Pancreas (tissue), 10 donors: ENCODE measurements around the gene SNRNP200. TPM values are rescaled to one million over a fixed set of nuclear protein-coding genes. Genes with fewer than 3 reads are reported as not detected.

ENCODE experiments used
- ATAC-seq, 4 donors: fragments of 200-7000 bp; cut with Tn5 transposase; one replicate each; pipeline versions ENCODE4 v1.8.0 to v1.9.1; 2020; ENCODE audit warnings: mild to moderate bottlenecking in 4 of 4, moderate library complexity in 4 of 4
- DNase-seq, 6 donors: peaks; one replicate each; pipeline ENCODE4 v3.0.0-alpha.2; 2020
- FAIRE-seq: peaks from 2 replicates; lab custom pipeline; 2012; peaks lifted over from hg19 to GRCh38; lab: Jason Lieb, UNC
- H3K27ac ChIP-seq, 4 donors: fragments of 200-600 bp; sonication (generic); 1 replicate in 3 of 4; 2 replicates in 1 of 4; pipeline versions ENCODE4 v1.5.0 to v1.8.0; 2020
- H3K27me3 ChIP-seq, 4 donors: fragments of 200-600 bp; one replicate each; pipeline ENCODE4 v1.8.0; 2021
- H3K36me3 ChIP-seq, 3 donors: fragments of 200-600 bp; sonication (generic) in 1 of 3; one replicate each; pipeline versions ENCODE4 v1.5.0 to v1.8.0; 2020 to 2021
- H3K4me1 ChIP-seq, 3 donors: fragments of 200-600 bp; one replicate each; pipeline ENCODE4 v1.8.0; 2021
- H3K4me3 ChIP-seq, 4 donors: fragments of 200-600 bp; sonication (generic) in 2 of 4; one replicate each; pipeline versions ENCODE4 v1.5.0 to v1.8.0; 2020 to 2021
- H3K9me3 ChIP-seq, 4 donors: fragments of 200-600 bp; one replicate each; pipeline ENCODE4 v1.8.0; 2021
- WGBS, 2 donors: extraction: QIAGEN DNeasy Blood & Tissue Kit; methylation state at CpG; one replicate each; pipeline ENCODE4 v1.1.7; 2013; 5-methylcytosine and 5-hydroxymethylcytosine counted together
- intact Hi-C, 3 donors: fragments of 100-400 bp; cut with DNase I; formaldehyde crosslinking; loops; one replicate each; pipeline versions ENCODE4 v1.11.1 to v1.14.2; 2022
- polyA plus RNA-seq, 2 donors: library from polyadenylated mRNA; stranded (reverse); fragments of 200-250 nt; gene quantifications; one replicate each; pipeline ENCODE4 v1.2.3, GENCODE V29; 2013
- total RNA-seq, 6 donors: library from RNA; stranded (reverse); fragmentation: NEBNext Ultra II Directional in 4 of 6; extraction: Animal tissue kit (Norgen Biotek cat#: 25700) in 4 of 6; gene quantifications; one replicate each; pipeline versions ENCODE4 v1.2.1 to v1.2.4, GENCODE V29; 2021 to 2023
- TF ChIP-seq, protein P1 (sequence below), 4 donors: fragments of 200-600 bp; sonication (generic) in 3 of 4; IDR thresholded peaks; one replicate each; pipeline versions ENCODE4 v1.5.0 to v1.8.0; 2021; ENCODE audit warnings: antibody characterized with exemption in 4 of 4
- donor health status: healthy with polysubstance abuse.
- donor health status: DM: no; HTN: no; CAD: no; lungs with moderate emphysema.
- donor health status: DM: no; HTN: no; CAD: no.
- donor health status: control.
- donor health status: control.
- donor health status: Bipolar disorder and iron deficiency.
- donor health status: DM: yes; HTN: yes; CAD: no.
- donor health status: DM: no; HTN: no; CAD: no.
- donor health status: DM: no; HTN: no; CAD: no.
- donor health status: DM: yes; HTN: yes; CAD: no.

The SNRNP200 gene
- total and polyA plus RNA-seq, 8 donors, result 42.1 to 87.7 (median 50.3) TPM

DNA sequence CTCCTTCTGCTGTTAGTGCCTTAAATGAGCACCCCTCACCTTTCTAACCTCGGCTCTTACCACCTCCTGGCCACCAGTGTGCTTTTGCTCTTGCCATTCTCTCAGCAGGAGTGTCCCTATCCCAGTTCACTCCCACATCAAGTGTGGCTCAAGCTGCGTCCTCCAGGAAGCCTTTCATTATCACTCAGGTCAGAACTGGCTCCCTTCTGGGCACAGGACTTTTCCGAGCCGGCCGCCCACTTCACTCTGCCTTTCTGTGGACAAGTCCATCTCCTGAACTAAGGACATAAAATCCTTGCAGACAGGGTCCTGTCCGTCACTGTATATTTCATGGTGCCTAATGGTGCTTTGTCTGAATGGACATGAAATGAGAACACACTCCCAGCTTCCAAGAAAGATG is 55.2 kb downstream of the SNRNP200 start:
- H3K9me3 ChIP-seq, result no peaks in the 10 kb centered on the region
- TF ChIP-seq, protein P1, sequence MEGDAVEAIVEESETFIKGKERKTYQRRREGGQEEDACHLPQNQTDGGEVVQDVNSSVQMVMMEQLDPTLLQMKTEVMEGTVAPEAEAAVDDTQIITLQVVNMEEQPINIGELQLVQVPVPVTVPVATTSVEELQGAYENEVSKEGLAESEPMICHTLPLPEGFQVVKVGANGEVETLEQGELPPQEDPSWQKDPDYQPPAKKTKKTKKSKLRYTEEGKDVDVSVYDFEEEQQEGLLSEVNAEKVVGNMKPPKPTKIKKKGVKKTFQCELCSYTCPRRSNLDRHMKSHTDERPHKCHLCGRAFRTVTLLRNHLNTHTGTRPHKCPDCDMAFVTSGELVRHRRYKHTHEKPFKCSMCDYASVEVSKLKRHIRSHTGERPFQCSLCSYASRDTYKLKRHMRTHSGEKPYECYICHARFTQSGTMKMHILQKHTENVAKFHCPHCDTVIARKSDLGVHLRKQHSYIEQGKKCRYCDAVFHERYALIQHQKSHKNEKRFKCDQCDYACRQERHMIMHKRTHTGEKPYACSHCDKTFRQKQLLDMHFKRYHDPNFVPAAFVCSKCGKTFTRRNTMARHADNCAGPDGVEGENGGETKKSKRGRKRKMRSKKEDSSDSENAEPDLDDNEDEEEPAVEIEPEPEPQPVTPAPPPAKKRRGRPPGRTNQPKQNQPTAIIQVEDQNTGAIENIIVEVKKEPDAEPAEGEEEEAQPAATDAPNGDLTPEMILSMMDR (IDR thresholded peaks at IDR 0.05), result no peak
- no peak for ATAC-seq
- no peak for FAIRE-seq
- 86 to 91% methylated on average over 6 of the region's 6 CpGs for WGBS, 2 donors
- no peaks in the 10 kb centered on the region for H3K27me3 ChIP-seq
- intact Hi-C loops, result no loop called here
- H3K4me1 ChIP-seq, result no peaks in the 10 kb centered on the region
- DNase-seq, result no peak
- no peak overlapping the region for H3K4me3 ChIP-seq
- H3K27ac ChIP-seq, result no peak overlapping the region
- peaks cover 0 to 33% (median 13%) of the 10 kb centered on the region in 3 donors for H3K36me3 ChIP-seq

DNA sequence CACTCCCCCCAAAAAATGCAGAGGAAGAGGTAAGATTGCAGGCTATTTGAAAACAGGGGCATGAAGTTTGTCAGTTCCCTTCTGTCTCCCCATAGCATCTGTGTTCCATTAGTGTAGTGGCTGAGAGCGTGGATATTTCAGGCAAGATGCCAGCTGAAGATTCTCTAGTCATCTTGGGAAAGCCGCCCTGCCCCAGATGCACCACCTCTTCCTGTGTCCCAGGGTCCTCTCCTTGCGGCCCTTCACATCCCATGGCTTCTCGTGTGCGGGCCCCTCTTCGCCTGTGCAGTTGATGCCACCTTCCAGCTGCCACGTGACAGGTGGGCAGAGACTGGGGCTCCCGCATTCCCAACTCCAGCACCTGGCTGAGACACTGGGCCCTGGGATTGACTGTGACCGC is 55.7 kb downstream of the SNRNP200 start:
- TF ChIP-seq, protein P1 (IDR thresholded peaks at IDR 0.05), result no peak
- DNase-seq, result no peak

DNA sequence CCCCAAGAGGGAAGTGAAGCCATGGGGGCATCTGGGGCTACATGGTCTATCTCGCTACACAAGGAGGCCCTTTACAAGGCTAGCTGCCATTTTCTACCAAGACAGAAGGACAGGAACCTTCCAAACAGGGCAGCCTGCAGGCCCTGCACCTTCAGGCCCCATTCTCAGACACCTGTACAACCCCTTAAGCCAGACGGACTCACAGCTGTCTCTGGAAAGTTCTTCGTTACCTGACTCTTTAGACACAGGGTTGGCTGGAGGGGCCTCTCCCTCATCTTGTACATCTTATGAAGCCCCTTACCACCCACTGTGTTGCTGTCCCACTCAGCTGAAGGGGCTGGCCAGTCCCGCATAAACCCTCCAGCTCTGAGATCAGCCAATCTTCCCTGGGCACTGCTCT is 56.7 kb downstream of the SNRNP200 start:
- intact Hi-C loops, result no loop called here
- WGBS, 2 donors, result 93 to 99% methylated on average over 4 of the region's 4 CpGs
- no peak for ATAC-seq
- no peak overlapping the region for H3K4me3 ChIP-seq
- H3K27ac ChIP-seq, result no peak overlapping the region
- H3K4me1 ChIP-seq, result no peaks in the 10 kb centered on the region
- H3K27me3 ChIP-seq, result no peaks in the 10 kb centered on the region
- H3K9me3 ChIP-seq, result no peaks in the 10 kb centered on the region
- peaks cover 0 to 17% (median 8%) of the 10 kb centered on the region in 3 donors for H3K36me3 ChIP-seq
- TF ChIP-seq, protein P1 (IDR thresholded peaks at IDR 0.05), result no peak
- no peak for DNase-seq
- no peak for FAIRE-seq

More for the DNA sequence above, 55.7 kb downstream of the SNRNP200 start:
- Histone ChIP-seq H3K4me1 (no peaks in the 10 kb centered on the region), H3K27me3 (no peaks in the 10 kb centered on the region), H3K9me3 (no peaks in the 10 kb centered on the region), H3K36me3 (peaks cover 0 to 28% (median 13%) of the 10 kb centered on the region in 3 donors), H3K27ac (no peak overlapping the region), H3K4me3 (no peak overlapping the region)
- WGBS, 2 donors, result 92 to 93% methylated on average over 9 of the region's 9 CpGs
- ATAC-seq (no peak), FAIRE-seq (no peak)
- intact Hi-C loops, result no loop called here

DNA sequence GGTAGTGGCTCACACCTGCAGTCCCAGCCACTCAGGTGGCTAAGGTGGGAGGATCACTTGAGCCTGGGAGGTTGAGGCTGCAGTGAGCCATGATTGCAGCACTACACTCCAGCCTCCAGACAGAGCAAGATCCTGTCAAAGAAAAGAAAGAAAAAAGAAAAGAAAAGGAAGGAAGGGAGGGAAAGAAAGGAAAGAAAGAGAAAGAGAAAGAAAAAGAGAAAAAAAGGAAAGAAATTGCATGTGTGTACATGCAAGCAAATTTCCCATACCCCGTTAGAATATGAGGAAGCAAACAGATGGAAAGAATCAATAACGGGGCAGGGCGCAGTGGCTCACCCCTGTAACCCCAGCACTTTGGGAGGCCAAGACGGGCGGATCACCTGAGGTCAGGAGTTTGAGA is 57.5 kb downstream of the SNRNP200 start:
- Histone ChIP-seq H3K36me3 (peaks cover 0 to 10% (median under 1%) of the 10 kb centered on the region in 3 donors), H3K4me3 (no peak overlapping the region), H3K27ac (no peak overlapping the region), H3K27me3 (no peaks in the 10 kb centered on the region), H3K4me1 (no peaks in the 10 kb centered on the region), H3K9me3 (no peaks in the 10 kb centered on the region)
- TF ChIP-seq, protein P1 (IDR thresholded peaks at IDR 0.05), result no peak
- FAIRE-seq (no peak), DNase-seq (no peak), ATAC-seq (no peak)
- 46 to 55% methylated on average over 5 of the region's 5 CpGs for WGBS, 2 donors
- intact Hi-C loops, result no loop called here

DNA sequence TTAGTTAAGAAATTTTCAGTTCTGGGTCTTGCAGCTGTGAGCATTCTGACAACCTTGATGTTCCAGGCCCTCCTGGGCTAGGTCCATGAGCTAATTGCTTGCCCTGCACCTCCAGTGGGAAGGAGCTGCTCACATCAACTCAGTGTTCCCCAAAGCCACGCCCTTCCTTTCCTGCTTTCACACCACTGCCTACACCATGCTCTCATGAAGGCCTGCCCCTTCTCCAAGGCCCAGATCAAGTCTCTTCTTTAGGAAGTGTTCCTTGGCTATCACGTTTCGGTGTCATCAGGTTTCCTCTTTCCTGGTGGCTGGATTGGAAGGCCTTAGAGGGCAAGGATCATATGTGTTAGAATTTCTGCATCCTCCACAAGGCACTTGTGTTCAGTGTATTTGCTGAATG is 58.3 kb downstream of the SNRNP200 start:
- Histone ChIP-seq H3K27me3 (no peaks in the 10 kb centered on the region), H3K4me3 (no peak overlapping the region), H3K27ac (no peak overlapping the region), H3K9me3 (no peaks in the 10 kb centered on the region), H3K36me3 (peaks cover 0 to 2% (median 0%) of the 10 kb centered on the region in 3 donors), H3K4me1 (no peaks in the 10 kb centered on the region)
- 82 to 90% methylated on average over 3 of the region's 3 CpGs for WGBS, 2 donors
- FAIRE-seq (no peak), DNase-seq (no peak), ATAC-seq (peak in 1 of 4 donors; percentile 13)
- intact Hi-C loops, result no loop called here
- TF ChIP-seq, protein P1 (IDR thresholded peaks at IDR 0.05), result no peak
